Ishikawa (cell line): ENCODE measurements around the gene SLC6A19.

Experiments used
- CEBPB ChIP-seq: IDR thresholded peaks from 2 replicates; pipeline ENCODE4 v1.6.1; 2012
- CREB1 ChIP-seq: IDR thresholded peaks from 2 replicates; pipeline ENCODE4 v1.6.1; 2012; ENCODE audit warnings: low read depth
- EGR1 ChIP-seq: IDR thresholded peaks from 2 replicates; pipeline ENCODE4 v1.6.1; 2012
- EP300 ChIP-seq: IDR thresholded peaks from 2 replicates; pipeline ENCODE4 v1.6.1; 2012; ENCODE audit warnings: borderline replicate concordance
- FOXM1 ChIP-seq: IDR thresholded peaks from 2 replicates; pipeline ENCODE4 v1.6.1; 2012; ENCODE audit warnings: low read depth, borderline replicate concordance
- MAX ChIP-seq: IDR thresholded peaks from 2 replicates; pipeline ENCODE4 v1.6.1; 2012
- NFIC ChIP-seq: IDR thresholded peaks from 2 replicates; pipeline ENCODE4 v1.6.1; 2012
- RAD21 ChIP-seq: IDR thresholded peaks from 2 replicates; pipeline ENCODE4 v1.6.1; 2012; ENCODE audit warnings: low read depth
- REST ChIP-seq: IDR thresholded peaks from 2 replicates; pipeline ENCODE4 v1.6.1; 2012; ENCODE audit warnings: low read depth, mild to moderate bottlenecking
- TAF1 ChIP-seq: IDR thresholded peaks from 2 replicates; pipeline ENCODE4 v1.6.1; 2012; ENCODE audit warnings: low read depth, mild to moderate bottlenecking
- TCF12 ChIP-seq: IDR thresholded peaks from 2 replicates; pipeline ENCODE4 v1.6.1; 2012; ENCODE audit warnings: low read depth
- TEAD4 ChIP-seq: IDR thresholded peaks from 2 replicates; pipeline ENCODE4 v1.6.1; 2012
- USF1 ChIP-seq: IDR thresholded peaks from 2 replicates; pipeline ENCODE4 v1.6.1; 2012
- YY1 ChIP-seq: IDR thresholded peaks from 2 replicates; pipeline ENCODE4 v1.6.1; 2012; ENCODE audit warnings: low read depth
- ZBTB7A ChIP-seq: IDR thresholded peaks from 2 replicates; pipeline ENCODE4 v1.6.1; 2012; ENCODE audit warnings: low read depth

SLC6A19 gene

GRCh38 chr5:1175015-1175414 lies 26.4 kb upstream of the SLC6A19 start:
- TF ChIP-seq EGR1 (no peak), TAF1 (no peak), USF1 (no peak), EP300 (no peak), REST (no peak), FOXM1 (no peak), TEAD4 (no peak)

GRCh38 chr5:1175801-1176472 lies 25.5 kb upstream of the SLC6A19 start:
- TF ChIP-seq NFIC: no peak
- TF ChIP-seq ZBTB7A: no peak
- no peak for TF ChIP-seq TAF1
- TF ChIP-seq EP300: no peak
- no peak for TF ChIP-seq TCF12
- TF ChIP-seq MAX: no peak
- no peak for TF ChIP-seq RAD21
- no peak for TF ChIP-seq CEBPB
- no peak for TF ChIP-seq CREB1
- TF ChIP-seq REST: no peak
- no peak for TF ChIP-seq EGR1
- TF ChIP-seq FOXM1: no peak
- TF ChIP-seq YY1: no peak
- TF ChIP-seq USF1: no peak
- no peak for TF ChIP-seq TEAD4

- TF ChIP-seq CREB1 (no peak), USF1 (no peak), CEBPB (no peak), FOXM1 (no peak)
These were observed 24.7 kb upstream of the SLC6A19 start for GRCh38 chr5:1176473-1177391.

- no peak for TF ChIP-seq USF1
- no peak for TF ChIP-seq FOXM1
- TF ChIP-seq TCF12: no peak
- TF ChIP-seq TEAD4: no peak
- TF ChIP-seq NFIC: no peak
- no peak for TF ChIP-seq CREB1
- TF ChIP-seq REST: no peak
- TF ChIP-seq RAD21: no peak
- no peak for TF ChIP-seq EGR1
- no peak for TF ChIP-seq TAF1
- no peak for TF ChIP-seq MAX
- no peak for TF ChIP-seq YY1
- no peak for TF ChIP-seq CEBPB
- TF ChIP-seq EP300: no peak
- no peak for TF ChIP-seq ZBTB7A
These were observed 23.4 kb upstream of the SLC6A19 start for GRCh38 chr5:1177826-1178528.
